Transverse colon (tissue), 4 donors: ENCODE results near the gene EHBP1.

ENCODE experiments used
- EP300 ChIP-seq: sonication (generic); formaldehyde crosslinking; IDR thresholded peaks from one replicate; pipeline ENCODE4 v1.6.1; 2017; ENCODE audit warnings: antibody characterized with exemption, low read depth
- POLR2A ChIP-seq: fragments of 450-650 bp; IDR thresholded peaks from one replicate; pipeline ENCODE4 v1.6.1; 2016; ENCODE audit warnings: antibody characterized with exemption, mild to moderate bottlenecking, moderate library complexity
- POLR2AphosphoS5 ChIP-seq, 3 donors: sonication (generic); formaldehyde crosslinking; IDR thresholded peaks; one replicate each; pipeline ENCODE4 v1.6.1; 2016; ENCODE audit warnings: antibody characterized with exemption in 3 of 3
- TF ChIP-seq, protein P1 (sequence below), 5 experiments: fragments of 200-600 bp in 3 of 5; fragments of 450-650 bp in 2 of 5; sonication (generic) in 3 of 5; IDR thresholded peaks; 1 replicate in 2 of 5; 2 replicates in 3 of 5; pipeline ENCODE4 v1.5.1; 2016 to 2017; ENCODE audit warnings: antibody characterized with exemption in 5 of 5, inconsistent platforms in 3 of 5, mild to moderate bottlenecking in 2 of 5, moderate library complexity in 1 of 5

DNA sequence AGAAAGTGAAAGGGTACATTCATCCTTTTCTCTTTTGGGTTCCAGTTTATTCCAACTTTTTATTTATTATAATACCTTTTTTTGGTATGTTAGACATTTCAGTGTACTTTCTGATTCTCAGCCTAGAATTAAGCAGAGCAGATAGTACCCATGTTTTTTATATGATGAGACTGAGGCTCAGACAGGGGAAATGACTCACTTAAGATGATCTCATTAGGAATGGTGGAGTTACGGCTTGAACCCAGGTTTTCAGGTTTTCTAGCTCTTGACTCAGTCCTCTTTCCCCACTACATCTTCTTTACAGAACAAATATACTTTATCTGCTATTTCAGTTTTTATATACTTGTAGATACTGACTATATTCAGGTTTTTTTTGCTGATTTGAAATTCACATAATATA lies 293.4 kb downstream of the EHBP1 start:
- TF ChIP-seq POLR2A (no peak), POLR2AphosphoS5 (IDR thresholded peaks at IDR 0.05) (no peak), EP300 (no peak)
- TF ChIP-seq, protein P1, sequence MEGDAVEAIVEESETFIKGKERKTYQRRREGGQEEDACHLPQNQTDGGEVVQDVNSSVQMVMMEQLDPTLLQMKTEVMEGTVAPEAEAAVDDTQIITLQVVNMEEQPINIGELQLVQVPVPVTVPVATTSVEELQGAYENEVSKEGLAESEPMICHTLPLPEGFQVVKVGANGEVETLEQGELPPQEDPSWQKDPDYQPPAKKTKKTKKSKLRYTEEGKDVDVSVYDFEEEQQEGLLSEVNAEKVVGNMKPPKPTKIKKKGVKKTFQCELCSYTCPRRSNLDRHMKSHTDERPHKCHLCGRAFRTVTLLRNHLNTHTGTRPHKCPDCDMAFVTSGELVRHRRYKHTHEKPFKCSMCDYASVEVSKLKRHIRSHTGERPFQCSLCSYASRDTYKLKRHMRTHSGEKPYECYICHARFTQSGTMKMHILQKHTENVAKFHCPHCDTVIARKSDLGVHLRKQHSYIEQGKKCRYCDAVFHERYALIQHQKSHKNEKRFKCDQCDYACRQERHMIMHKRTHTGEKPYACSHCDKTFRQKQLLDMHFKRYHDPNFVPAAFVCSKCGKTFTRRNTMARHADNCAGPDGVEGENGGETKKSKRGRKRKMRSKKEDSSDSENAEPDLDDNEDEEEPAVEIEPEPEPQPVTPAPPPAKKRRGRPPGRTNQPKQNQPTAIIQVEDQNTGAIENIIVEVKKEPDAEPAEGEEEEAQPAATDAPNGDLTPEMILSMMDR (IDR thresholded peaks at IDR 0.05): no peak
